GM19193 (cell line): ENCODE measurements around the gene DENND6A.

Source experiments
- POLR2A ChIP-seq: IDR thresholded peaks from 4 replicates; pipeline ENCODE4 v1.6.1; 2011; ENCODE audit not compliant: insufficient read depth, insufficient read length; ENCODE audit errors: extremely low read depth

The DENND6A gene

GRCh38 chr3:57692396-57693147 is at the start of gene DENND6A:
Gene DENND6A (minus strand): TSS chr3:57693077. CDS start chr3:57693018, 59 bp downstream.
- TF ChIP-seq POLR2A, result peak; percentile 93

GRCh38 chr3:57740027-57740426 is 47.1 kb upstream of the DENND6A start:
- no peak for TF ChIP-seq POLR2A

- TF ChIP-seq POLR2A, result no peak
Measured at GRCh38 chr3:57738391-57738790, 45.5 kb upstream of the DENND6A start.

GRCh38 chr3:57737840-57738239 is 45.0 kb upstream of the DENND6A start:
- no peak for TF ChIP-seq POLR2A

- TF ChIP-seq POLR2A, result no peak
Measured at GRCh38 chr3:57735405-57735804, 42.5 kb upstream of the DENND6A start.

- TF ChIP-seq POLR2A, result no peak
Measured at GRCh38 chr3:57733790-57734189, 40.9 kb upstream of the DENND6A start.

- no peak for TF ChIP-seq POLR2A
Measured at GRCh38 chr3:57731311-57731710, 38.4 kb upstream of the DENND6A start.

GRCh38 chr3:57730682-57731081 is 37.8 kb upstream of the DENND6A start:
- TF ChIP-seq POLR2A, result no peak

GRCh38 chr3:57729334-57730045 is 36.6 kb upstream of the DENND6A start:
- TF ChIP-seq POLR2A, result no peak

GRCh38 chr3:57727106-57727505 is 34.2 kb upstream of the DENND6A start:
- no peak for TF ChIP-seq POLR2A

GRCh38 chr3:57726397-57726796 is 33.5 kb upstream of the DENND6A start:
- no peak for TF ChIP-seq POLR2A

- no peak for TF ChIP-seq POLR2A
Measured at GRCh38 chr3:57718118-57718517, 25.2 kb upstream of the DENND6A start.

GRCh38 chr3:57717205-57717868 is 24.5 kb upstream of the DENND6A start:
- TF ChIP-seq POLR2A, result no peak

GRCh38 chr3:57715686-57716085 is 22.8 kb upstream of the DENND6A start:
- no peak for TF ChIP-seq POLR2A

- no peak for TF ChIP-seq POLR2A
Measured at GRCh38 chr3:57709559-57709958, 16.7 kb upstream of the DENND6A start.

- TF ChIP-seq POLR2A, result no peak
Measured at GRCh38 chr3:57709031-57709430, 16.2 kb upstream of the DENND6A start.

GRCh38 chr3:57706462-57706861 is 13.6 kb upstream of the DENND6A start:
- no peak for TF ChIP-seq POLR2A

GRCh38 chr3:57701781-57702180 is 8.9 kb upstream of the DENND6A start:
- TF ChIP-seq POLR2A, result no peak
